ENCODE data around the gene KLHL3.

The KLHL3 gene

GRCh38 chr5:137735555-137736284, at the start of gene KLHL3:
Gene KLHL3, minus strand, starts transcription at chr5:137736089. Its CDS starts 443 bp downstream, at chr5:137735646.
- TF ChIP-seq ZNF138 (tag by site-specific recombination; IDR thresholded peaks at IDR 0.05; ENCODE audit: borderline replicate concordance) (no peak), EGR2 (tag by site-specific recombination; IDR thresholded peaks at IDR 0.05; ENCODE audit: low read depth) (peak; percentile 40; the same call in 1 of the 2 replicates), ZXDB (tag by site-specific recombination; IDR thresholded peaks at IDR 0.05) (no peak), TRIM28 (IDR thresholded peaks at IDR 0.05; ENCODE audit: borderline replicate concordance, low read length) (peak; percentile 63; the same call in 1 of the 2 replicates), ZNF544 (tag by site-specific recombination; IDR thresholded peaks at IDR 0.05) (no peak), ZNF654 (tag by site-specific recombination; IDR thresholded peaks at IDR 0.05; ENCODE audit: low read depth) (peak; percentile 43), ZBTB20 (tag by site-specific recombination; IDR thresholded peaks at IDR 0.05) (peak; percentile 20; the same call in 1 of the 2 replicates), ZFP41 (tag by site-specific recombination; IDR thresholded peaks at IDR 0.05; ENCODE audit: borderline replicate concordance) (no peak), ZNF335 (tag by site-specific recombination; conservative IDR thresholded peaks at IDR 0.05) (peak; percentile 76), ZNF16 (tag by site-specific recombination; IDR thresholded peaks at IDR 0.05; ENCODE audit: low read depth) (no peak), ZBTB17 (tag by site-specific recombination; IDR thresholded peaks at IDR 0.05) (peak; percentile 97), SCRT2 (tag by site-specific recombination; IDR thresholded peaks at IDR 0.05) (peak; percentile 26; the same call in 1 of the 2 replicates), ZNF830 (tag by site-specific recombination; IDR thresholded peaks at IDR 0.05; ENCODE audit: low read depth) (no peak), ZBTB48 (tag by site-specific recombination; IDR thresholded peaks at IDR 0.05) (peak; percentile 40; the same call in 1 of the 2 replicates)
- TF ChIP-seq, protein P1, sequence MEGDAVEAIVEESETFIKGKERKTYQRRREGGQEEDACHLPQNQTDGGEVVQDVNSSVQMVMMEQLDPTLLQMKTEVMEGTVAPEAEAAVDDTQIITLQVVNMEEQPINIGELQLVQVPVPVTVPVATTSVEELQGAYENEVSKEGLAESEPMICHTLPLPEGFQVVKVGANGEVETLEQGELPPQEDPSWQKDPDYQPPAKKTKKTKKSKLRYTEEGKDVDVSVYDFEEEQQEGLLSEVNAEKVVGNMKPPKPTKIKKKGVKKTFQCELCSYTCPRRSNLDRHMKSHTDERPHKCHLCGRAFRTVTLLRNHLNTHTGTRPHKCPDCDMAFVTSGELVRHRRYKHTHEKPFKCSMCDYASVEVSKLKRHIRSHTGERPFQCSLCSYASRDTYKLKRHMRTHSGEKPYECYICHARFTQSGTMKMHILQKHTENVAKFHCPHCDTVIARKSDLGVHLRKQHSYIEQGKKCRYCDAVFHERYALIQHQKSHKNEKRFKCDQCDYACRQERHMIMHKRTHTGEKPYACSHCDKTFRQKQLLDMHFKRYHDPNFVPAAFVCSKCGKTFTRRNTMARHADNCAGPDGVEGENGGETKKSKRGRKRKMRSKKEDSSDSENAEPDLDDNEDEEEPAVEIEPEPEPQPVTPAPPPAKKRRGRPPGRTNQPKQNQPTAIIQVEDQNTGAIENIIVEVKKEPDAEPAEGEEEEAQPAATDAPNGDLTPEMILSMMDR (tag by site-specific recombination; IDR thresholded peaks at IDR 0.05), result peak; percentile 69; the same call in 1 of the 2 replicates
- ChIA-PET CTCF (interaction anchor here (0.5 to 10.2 kb wide), 15 partner anchors 10 to 415 kb away, joined by 3 to 201 read pairs (median 3); no protein-coding TSS in a partner anchor), POLR2A (interaction anchor here (1.8 kb wide), 1 partner anchor 18 kb away, joined by 5 read pairs; the partner anchor contains the start of gene HNRNPA0)
- Histone ChIP-seq H3K4me3 (ENCODE audit: low read depth, low read length) (peak within 1 kb of the TSS; percentile 1), H3K36me3 (ENCODE audit: control insufficient read depth in 2 of 2, insufficient read depth in 1 of 2, low read length in 2 of 2) (no peaks in the 10 kb centered on the region), H3K27ac (ENCODE audit: extremely low read depth, low read depth, low read length) (no peak within 1 kb of the TSS), H3K4me1 (ENCODE audit: control insufficient read depth, insufficient read depth, low read length) (0 out of 2 replicates have a peak, but pooled peaks cover 6% of the 10 kb centered on the region), H3K9me3 (ENCODE audit: control insufficient read depth, insufficient read depth, low read depth, low read length) (no peaks in the 10 kb centered on the region)

- POLR2A ChIA-PET, result no interaction called here
These were observed 47.2 kb upstream of the KLHL3 start for GRCh38 chr5:137782984-137783536.

GRCh38 chr5:137782055-137782454, 46.2 kb upstream of the KLHL3 start:
- H3K4me3 ChIP-seq (ENCODE audit: low read depth, low read length), result no peak overlapping the region
- ChIA-PET POLR2A (no interaction called here), CTCF (interaction anchor here (0.9 to 5.2 kb wide), 3 partner anchors 286 to 1278 kb away, joined by 3 to 46 read pairs (median 6); no protein-coding TSS in a partner anchor)
- H3K9me3 ChIP-seq (ENCODE audit: control insufficient read depth, insufficient read depth, low read depth, low read length), result no peaks in the 10 kb centered on the region
- H3K27ac ChIP-seq (ENCODE audit: extremely low read depth, low read depth, low read length), result no peak overlapping the region
- H3K36me3 ChIP-seq (ENCODE audit: control insufficient read depth in 2 of 2, insufficient read depth in 1 of 2, low read length in 2 of 2), result no peaks in the 10 kb centered on the region
- no peaks in the 10 kb centered on the region for H3K4me1 ChIP-seq (ENCODE audit: control insufficient read depth, insufficient read depth, low read length)
- TF ChIP-seq, protein P2, sequence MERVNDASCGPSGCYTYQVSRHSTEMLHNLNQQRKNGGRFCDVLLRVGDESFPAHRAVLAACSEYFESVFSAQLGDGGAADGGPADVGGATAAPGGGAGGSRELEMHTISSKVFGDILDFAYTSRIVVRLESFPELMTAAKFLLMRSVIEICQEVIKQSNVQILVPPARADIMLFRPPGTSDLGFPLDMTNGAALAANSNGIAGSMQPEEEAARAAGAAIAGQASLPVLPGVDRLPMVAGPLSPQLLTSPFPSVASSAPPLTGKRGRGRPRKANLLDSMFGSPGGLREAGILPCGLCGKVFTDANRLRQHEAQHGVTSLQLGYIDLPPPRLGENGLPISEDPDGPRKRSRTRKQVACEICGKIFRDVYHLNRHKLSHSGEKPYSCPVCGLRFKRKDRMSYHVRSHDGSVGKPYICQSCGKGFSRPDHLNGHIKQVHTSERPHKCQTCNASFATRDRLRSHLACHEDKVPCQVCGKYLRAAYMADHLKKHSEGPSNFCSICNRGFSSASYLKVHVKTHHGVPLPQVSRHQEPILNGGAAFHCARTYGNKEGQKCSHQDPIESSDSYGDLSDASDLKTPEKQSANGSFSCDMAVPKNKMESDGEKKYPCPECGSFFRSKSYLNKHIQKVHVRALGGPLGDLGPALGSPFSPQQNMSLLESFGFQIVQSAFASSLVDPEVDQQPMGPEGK (tag by site-specific recombination; IDR thresholded peaks at IDR 0.05), result no peak
- no peak for TF ChIP-seq KLF7 (tag by site-specific recombination; IDR thresholded peaks at IDR 0.05; ENCODE audit: borderline replicate concordance)
- TF ChIP-seq PRDM1 (tag by site-specific recombination; IDR thresholded peaks at IDR 0.05), result no peak
- TF ChIP-seq FEZF1 (tag by site-specific recombination; IDR thresholded peaks at IDR 0.05), result no peak
- no peak for TF ChIP-seq ZSCAN4 (tag by site-specific recombination; IDR thresholded peaks at IDR 0.05)
- TF ChIP-seq ZNF394 (tag by site-specific recombination; IDR thresholded peaks at IDR 0.05; ENCODE audit: borderline replicate concordance), result no peak
- TF ChIP-seq, protein P3, sequence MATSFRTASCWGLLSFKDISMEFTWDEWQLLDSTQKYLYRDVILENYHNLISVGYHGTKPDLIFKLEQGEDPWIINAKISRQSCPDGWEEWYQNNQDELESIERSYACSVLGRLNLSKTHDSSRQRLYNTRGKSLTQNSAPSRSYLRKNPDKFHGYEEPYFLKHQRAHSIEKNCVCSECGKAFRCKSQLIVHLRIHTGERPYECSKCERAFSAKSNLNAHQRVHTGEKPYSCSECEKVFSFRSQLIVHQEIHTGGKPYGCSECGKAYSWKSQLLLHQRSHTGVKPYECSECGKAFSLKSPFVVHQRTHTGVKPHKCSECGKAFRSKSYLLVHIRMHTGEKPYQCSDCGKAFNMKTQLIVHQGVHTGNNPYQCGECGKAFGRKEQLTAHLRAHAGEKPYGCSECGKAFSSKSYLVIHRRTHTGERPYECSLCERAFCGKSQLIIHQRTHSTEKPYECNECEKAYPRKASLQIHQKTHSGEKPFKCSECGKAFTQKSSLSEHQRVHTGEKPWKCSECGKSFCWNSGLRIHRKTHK (tag by site-specific recombination; IDR thresholded peaks at IDR 0.05), result no peak
- no peak for TF ChIP-seq ZNF791 (tag by site-specific recombination; IDR thresholded peaks at IDR 0.05)

More at GRCh38 chr5:137782984-137783536, 47.2 kb upstream of the KLHL3 start:
- TF ChIP-seq ZNF335 (tag by site-specific recombination; conservative IDR thresholded peaks at IDR 0.05), result peak; percentile 38; the same call in 1 of the 2 replicates
- no peak for TF ChIP-seq ZBTB21 (tag by site-specific recombination; IDR thresholded peaks at IDR 0.05)
- Histone ChIP-seq H3K36me3 (ENCODE audit: control insufficient read depth in 2 of 2, insufficient read depth in 1 of 2, low read length in 2 of 2) (no peaks in the 10 kb centered on the region), H3K4me1 (ENCODE audit: control insufficient read depth, insufficient read depth, low read length) (no peaks in the 10 kb centered on the region), H3K9me3 (ENCODE audit: control insufficient read depth, insufficient read depth, low read depth, low read length) (no peaks in the 10 kb centered on the region), H3K4me3 (ENCODE audit: low read depth, low read length) (no peak overlapping the region), H3K27ac (ENCODE audit: extremely low read depth, low read depth, low read length) (no peak overlapping the region)
- CTCF ChIA-PET, result interaction anchor here (0.5 to 0.7 kb wide), 2 partner anchors 31 to 203 kb away, joined by 3 to 5 read pairs; no protein-coding TSS in a partner anchor
